ENCODE measurements around the gene VPS37D.
"Not testable (repeated sequence)": the region's sequence is repeated elsewhere in the genome, so short reads cannot be mapped to it uniquely, and the experiment has no call there.

The VPS37D gene

DNA sequence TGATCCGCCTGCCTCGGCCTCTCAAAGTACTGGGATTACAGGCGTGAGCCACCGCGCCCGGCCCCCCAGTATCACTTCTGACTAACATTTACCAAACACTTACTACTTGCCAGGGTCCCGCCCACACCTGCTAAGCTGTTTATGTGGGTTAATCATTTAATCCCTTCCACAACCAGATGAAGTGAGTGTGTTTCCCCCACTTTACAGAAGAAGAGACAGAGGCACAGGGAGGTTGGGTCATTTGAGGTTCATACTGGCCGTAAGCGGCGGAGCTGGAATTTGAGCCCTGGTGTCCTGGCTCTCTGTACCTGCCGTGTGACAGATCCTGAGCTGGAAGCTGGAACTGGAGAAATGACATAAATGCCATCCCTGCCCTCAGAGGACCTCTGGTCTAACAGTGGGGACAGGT is 15.1 kb upstream of the VPS37D start:
- H3K79me2 ChIP-seq (ENCODE audit: low read length): no peaks in the 10 kb centered on the region
- TF ChIP-seq, protein P1, sequence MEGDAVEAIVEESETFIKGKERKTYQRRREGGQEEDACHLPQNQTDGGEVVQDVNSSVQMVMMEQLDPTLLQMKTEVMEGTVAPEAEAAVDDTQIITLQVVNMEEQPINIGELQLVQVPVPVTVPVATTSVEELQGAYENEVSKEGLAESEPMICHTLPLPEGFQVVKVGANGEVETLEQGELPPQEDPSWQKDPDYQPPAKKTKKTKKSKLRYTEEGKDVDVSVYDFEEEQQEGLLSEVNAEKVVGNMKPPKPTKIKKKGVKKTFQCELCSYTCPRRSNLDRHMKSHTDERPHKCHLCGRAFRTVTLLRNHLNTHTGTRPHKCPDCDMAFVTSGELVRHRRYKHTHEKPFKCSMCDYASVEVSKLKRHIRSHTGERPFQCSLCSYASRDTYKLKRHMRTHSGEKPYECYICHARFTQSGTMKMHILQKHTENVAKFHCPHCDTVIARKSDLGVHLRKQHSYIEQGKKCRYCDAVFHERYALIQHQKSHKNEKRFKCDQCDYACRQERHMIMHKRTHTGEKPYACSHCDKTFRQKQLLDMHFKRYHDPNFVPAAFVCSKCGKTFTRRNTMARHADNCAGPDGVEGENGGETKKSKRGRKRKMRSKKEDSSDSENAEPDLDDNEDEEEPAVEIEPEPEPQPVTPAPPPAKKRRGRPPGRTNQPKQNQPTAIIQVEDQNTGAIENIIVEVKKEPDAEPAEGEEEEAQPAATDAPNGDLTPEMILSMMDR (IDR thresholded peaks at IDR 0.05; ENCODE audit: low read length): no peak
- TF ChIP-seq EZH2 (optimal IDR thresholded peaks at IDR 0.05; ENCODE audit: low read depth, low read length) (no peak), EZH2phosphoT487 (IDR thresholded peaks at IDR 0.05; ENCODE audit: low read length) (no peak)
- no peak overlapping the region for H3K27ac ChIP-seq (ENCODE audit: low read length)
- no peaks in the 10 kb centered on the region for H3K36me3 ChIP-seq (replicated peaks; ENCODE audit: insufficient read depth, low read length)
- no peaks in the 10 kb centered on the region for H3K9me2 ChIP-seq (replicated peaks; ENCODE audit: insufficient read depth, low read length)
- no peak for DNase-seq
- H3K27me3 ChIP-seq (replicated peaks; ENCODE audit: insufficient read depth, low read length): peaks cover 38% of the 10 kb centered on the region
- H3K4me2 ChIP-seq (ENCODE audit: low read depth, low read length): no peak overlapping the region
- no peaks in the 10 kb centered on the region for H3K4me1 ChIP-seq (ENCODE audit: low read length)
- no peak overlapping the region for H3K4me3 ChIP-seq (ENCODE audit: low read length)
- H3K9me3 ChIP-seq (replicated peaks; ENCODE audit: insufficient read depth, low read length): no peaks in the 10 kb centered on the region
- H3K9ac ChIP-seq (ENCODE audit: low read length): no peak overlapping the region
- H4K20me1 ChIP-seq (ENCODE audit: insufficient read depth, low read length): no peaks in the 10 kb centered on the region
- H3F3A ChIP-seq (ENCODE audit: insufficient read depth, low read length): no peaks in the 10 kb centered on the region
- H2AFZ ChIP-seq (ENCODE audit: low read length): no peak overlapping the region

DNA sequence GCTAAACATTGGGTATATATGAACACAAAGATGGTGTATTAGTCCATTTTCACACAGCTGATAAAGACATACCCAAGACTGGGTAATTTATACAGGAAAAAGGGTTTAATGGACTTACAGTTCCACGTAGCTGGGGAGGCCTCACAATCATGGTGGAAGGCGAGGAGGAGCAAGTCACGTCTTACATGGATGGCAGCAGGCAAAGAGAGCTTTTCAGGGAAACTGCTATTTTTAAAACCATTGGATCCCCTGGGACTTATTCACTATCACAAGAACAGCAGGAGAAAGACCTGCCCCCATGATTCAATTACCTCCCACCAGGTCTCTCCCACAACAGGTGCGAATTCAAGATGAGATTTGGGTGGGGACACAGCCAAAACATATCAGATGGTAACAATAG is 12.3 kb upstream of the VPS37D start:
- H3K4me1 ChIP-seq (ENCODE audit: low read length); H3K27ac ChIP-seq (ENCODE audit: low read length); H3K4me3 ChIP-seq (ENCODE audit: low read length); H2AFZ ChIP-seq (ENCODE audit: low read length); DNase-seq; H3K36me3 ChIP-seq (replicated peaks; ENCODE audit: insufficient read depth, low read length); H4K20me1 ChIP-seq (ENCODE audit: insufficient read depth, low read length); H3K79me2 ChIP-seq (ENCODE audit: low read length); H3K9me2 ChIP-seq (replicated peaks; ENCODE audit: insufficient read depth, low read length); H3K4me2 ChIP-seq (ENCODE audit: low read depth, low read length); H3K9ac ChIP-seq (ENCODE audit: low read length); H3K9me3 ChIP-seq (replicated peaks; ENCODE audit: insufficient read depth, low read length); H3F3A ChIP-seq (ENCODE audit: insufficient read depth, low read length): not testable (repeated sequence)
- H3K27me3 ChIP-seq (replicated peaks; ENCODE audit: insufficient read depth, low read length): peaks cover 28% of the 10 kb centered on the region

DNA sequence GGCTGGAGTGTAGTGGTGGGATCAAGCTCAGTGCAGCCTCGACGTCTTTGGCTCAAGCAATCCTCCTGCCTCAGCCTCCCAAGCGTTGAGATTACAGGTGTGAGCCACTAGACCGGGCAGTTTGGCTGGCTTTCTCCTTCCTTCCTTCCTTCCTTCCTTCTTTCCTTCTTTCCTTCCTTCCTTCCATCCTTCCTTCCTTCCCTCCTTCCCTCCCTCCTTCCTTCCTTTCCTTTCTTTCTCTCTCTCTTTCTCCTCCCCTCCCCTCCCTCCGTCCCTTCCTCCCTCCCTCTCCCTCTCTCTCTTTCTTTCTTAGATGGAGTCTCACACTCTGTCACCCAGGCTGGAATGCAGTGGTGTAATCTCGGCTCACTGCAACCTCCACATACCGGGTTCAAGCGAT is 7.6 kb upstream of the VPS37D start:
- DNase-seq: no peak
- TF ChIP-seq EZH2 (optimal IDR thresholded peaks at IDR 0.05; ENCODE audit: low read depth, low read length) (no peak), EZH2phosphoT487 (IDR thresholded peaks at IDR 0.05; ENCODE audit: low read length) (no peak)
- TF ChIP-seq, protein P1 (IDR thresholded peaks at IDR 0.05; ENCODE audit: low read length): no peak
- no peaks in the 10 kb centered on the region for H4K20me1 ChIP-seq (ENCODE audit: insufficient read depth, low read length)
- no peak overlapping the region for H3K9ac ChIP-seq (ENCODE audit: low read length)
- no peak overlapping the region for H3K27ac ChIP-seq (ENCODE audit: low read length)
- H3F3A ChIP-seq (ENCODE audit: insufficient read depth, low read length): no peaks in the 10 kb centered on the region
- no peak overlapping the region for H3K4me3 ChIP-seq (ENCODE audit: low read length)
- H3K36me3 ChIP-seq (replicated peaks; ENCODE audit: insufficient read depth, low read length): no peaks in the 10 kb centered on the region
- no peaks in the 10 kb centered on the region for H3K9me3 ChIP-seq (replicated peaks; ENCODE audit: insufficient read depth, low read length)
- no peaks in the 10 kb centered on the region for H3K9me2 ChIP-seq (replicated peaks; ENCODE audit: insufficient read depth, low read length)
- H3K27me3 ChIP-seq (replicated peaks; ENCODE audit: insufficient read depth, low read length): peaks cover 39% of the 10 kb centered on the region
- H3K4me2 ChIP-seq (ENCODE audit: low read depth, low read length): no peak overlapping the region
- H3K4me1 ChIP-seq (ENCODE audit: low read length): no peaks in the 10 kb centered on the region
- no peak overlapping the region for H2AFZ ChIP-seq (ENCODE audit: low read length)
- H3K79me2 ChIP-seq (ENCODE audit: low read length): no peaks in the 10 kb centered on the region

DNA sequence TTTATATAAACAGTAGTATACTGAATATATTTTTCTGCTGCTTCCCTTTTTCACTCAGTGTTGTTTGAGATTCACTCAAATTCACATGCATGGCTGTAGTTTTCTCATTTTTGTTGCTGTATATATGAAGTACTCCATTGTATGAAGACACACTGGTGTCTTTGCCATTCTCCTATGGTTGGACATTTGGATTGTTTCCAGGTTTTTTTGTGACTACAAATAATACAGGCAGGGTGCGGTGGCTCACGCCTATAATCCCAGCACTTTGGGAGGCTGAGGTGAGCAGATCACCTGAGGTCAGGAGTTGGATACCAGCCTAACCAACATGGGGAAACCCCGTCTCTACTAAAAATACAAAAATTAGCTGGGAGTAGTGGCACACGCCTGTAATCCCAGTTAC is 7.0 kb upstream of the VPS37D start:
- H3K4me1 ChIP-seq (ENCODE audit: low read length); H4K20me1 ChIP-seq (ENCODE audit: insufficient read depth, low read length); H3K27ac ChIP-seq (ENCODE audit: low read length); H3K4me2 ChIP-seq (ENCODE audit: low read depth, low read length); H3K9me2 ChIP-seq (replicated peaks; ENCODE audit: insufficient read depth, low read length); H3F3A ChIP-seq (ENCODE audit: insufficient read depth, low read length); H2AFZ ChIP-seq (ENCODE audit: low read length); H3K36me3 ChIP-seq (replicated peaks; ENCODE audit: insufficient read depth, low read length); H3K4me3 ChIP-seq (ENCODE audit: low read length); H3K9ac ChIP-seq (ENCODE audit: low read length); H3K79me2 ChIP-seq (ENCODE audit: low read length); DNase-seq; H3K9me3 ChIP-seq (replicated peaks; ENCODE audit: insufficient read depth, low read length): not testable (repeated sequence)
- H3K27me3 ChIP-seq (replicated peaks; ENCODE audit: insufficient read depth, low read length): peaks cover 40% of the 10 kb centered on the region
